ENCODE results near the gene KRT75.
A peak's percentile ranks its signal among the peaks of the same experiment; 100 is the strongest.

KRT75 gene

DNA sequence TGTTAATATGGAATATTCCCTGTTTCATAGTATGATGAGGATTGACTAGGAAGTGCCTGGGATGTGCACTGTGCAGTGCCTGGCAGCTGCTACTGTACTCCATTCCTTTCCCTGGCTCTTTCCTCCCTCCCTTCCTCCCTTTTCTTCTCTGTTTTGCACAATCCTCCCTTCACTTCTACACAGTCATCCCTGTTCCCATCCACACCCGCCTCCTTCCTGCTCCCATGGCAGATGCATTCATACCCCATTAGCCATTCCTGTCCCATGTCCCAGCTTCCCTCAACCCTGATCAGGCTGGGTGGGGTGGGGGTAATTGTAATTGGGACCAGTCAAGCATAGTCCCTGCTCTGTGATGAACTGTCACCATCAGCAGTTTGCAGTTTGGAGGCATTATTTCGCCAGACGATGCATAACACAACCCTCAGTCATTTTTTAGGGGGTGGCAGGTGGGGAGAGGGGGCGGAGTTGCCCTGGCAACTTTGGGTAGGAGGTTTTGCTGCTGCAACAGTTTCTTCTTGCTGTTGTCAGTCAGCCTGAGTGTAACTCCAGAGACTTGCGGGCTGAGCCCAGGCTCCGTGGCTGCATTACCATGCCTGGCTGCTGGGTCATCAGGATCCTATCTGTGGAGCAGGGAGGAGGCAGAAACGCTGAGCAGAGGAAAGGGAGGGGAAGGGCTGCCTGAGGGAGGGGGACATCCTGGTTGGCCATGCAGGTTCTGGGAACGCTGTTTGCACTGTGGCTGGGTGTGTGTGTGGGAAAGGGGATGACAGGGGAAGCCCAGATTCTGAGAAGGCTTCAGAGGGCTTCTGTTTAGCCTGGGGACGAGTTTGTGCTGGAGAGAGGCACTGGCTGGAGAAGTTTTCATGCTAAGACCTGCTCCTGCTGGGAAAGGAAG lies 44.6 kb downstream of the KRT75 start:
- DNase-seq, result no peak

GRCh38 chr12:52387859-52388258 lies 46.3 kb downstream of the KRT75 start:
- DNase-seq, result no peak

DNA sequence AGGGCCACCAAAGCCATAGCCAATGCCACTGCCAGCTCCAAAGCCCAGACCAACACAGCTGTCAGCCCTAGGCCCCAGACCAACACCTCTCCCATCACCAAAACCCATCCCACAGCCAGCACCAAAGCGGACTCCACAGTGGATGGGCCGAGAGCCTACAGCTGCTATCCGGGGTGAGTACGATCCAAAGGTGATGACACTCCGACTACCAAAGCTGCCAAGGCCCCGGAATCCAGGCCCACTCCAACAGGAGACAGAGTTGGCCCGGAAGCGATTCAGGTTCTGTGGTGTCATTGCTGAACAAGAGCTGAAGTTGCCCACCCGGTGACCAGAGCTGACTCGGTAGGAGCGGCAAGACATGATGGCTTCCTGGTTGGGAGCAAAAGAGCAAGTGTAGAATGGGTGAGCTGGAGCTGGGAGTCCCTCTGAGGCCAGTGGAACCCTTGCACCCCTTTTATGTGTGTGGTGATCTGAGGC lies 48.9 kb downstream of the KRT75 start, which contains the start of gene KRT84:
Gene KRT84, minus strand, starts transcription at position 427 of the 477 bp plus-strand sequence. Its CDS starts 67 bp downstream, at position 360.
- no peak for DNase-seq

DNA sequence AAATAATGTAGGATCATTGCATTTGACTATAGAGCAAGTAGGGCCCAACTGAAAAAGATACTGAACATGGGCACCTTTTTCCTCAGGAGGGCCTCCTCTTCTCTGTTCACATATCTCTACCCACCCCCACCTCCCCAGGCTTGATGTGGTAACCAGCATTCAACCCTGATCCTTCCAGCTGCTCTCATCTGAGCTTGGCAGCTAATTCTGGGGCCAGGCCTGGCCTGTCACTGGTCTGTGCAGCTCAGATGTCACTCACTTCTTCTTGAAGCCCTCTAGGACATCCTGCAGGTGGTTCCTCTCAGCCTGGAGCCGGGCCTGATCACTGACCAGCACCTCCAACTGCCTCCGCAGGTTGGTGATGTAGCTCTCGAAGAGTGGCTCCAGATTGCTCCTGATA lies 50.8 kb downstream of the KRT75 start:
- no peak for DNase-seq

DNA sequence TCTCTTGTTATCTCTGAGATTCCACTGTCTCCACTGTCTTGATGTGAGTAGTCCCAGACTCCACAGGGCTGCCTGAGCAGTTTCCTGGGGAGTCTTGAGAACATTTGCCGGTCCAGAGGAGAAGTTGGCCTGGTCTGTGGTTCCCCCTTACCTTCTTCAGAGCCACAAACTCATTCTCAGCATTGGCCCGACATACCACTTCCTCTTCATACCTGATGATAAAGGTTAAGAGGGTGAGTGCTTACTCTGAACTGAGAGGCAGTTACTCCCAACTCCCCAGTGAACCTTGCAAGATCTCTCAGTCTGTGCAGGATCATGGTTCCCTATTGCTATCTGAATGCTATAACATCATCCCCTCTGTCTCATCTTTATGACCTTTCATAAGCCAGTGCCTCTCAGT lies 51.3 kb downstream of the KRT75 start:
- no peak for DNase-seq

GRCh38 chr12:52381206-52381605 lies 53.0 kb downstream of the KRT75 start:
- DNase-seq, result no peak

DNA sequence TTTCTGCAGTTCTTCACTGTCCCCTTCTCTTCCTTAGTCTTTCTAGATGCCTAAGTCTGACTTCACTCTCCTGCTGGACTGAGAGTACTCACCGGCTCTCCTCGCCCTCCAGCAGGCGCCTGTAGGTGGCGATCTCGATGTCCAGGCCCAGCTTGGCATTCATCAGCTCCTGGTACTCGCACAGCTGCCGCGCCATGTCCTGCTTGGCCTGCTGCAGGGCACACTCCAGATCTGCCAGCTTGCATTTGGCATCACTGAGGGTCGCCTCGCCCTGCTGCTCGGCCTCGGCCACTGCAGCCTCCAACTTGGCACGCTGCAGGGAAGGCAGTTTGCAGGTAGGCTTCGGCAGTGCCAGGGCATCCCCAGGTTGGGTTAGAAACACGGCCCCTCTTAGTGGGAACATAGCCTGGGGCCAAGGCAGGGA lies 53.9 kb downstream of the KRT75 start:
- DNase-seq, result peak; percentile 57

DNA sequence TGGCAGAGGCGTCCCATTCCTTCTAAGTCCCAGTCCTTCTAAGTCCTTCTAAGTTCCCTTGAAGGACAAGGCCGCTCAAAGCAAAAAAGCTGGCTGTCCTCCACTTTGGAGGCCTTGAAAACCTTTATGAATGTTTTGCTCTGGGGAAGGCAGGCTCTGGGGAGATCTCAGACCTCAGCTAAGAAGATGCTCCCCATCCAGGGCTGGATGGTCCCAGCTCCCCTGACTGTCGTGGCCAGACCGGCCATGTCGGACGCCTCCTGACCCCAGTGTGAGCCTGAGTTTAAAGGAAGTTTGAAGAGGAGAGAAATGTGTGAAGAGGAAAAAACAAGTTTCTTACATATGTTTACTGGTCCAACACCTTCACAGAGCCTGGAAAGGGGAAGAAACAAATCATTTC lies 54.6 kb downstream of the KRT75 start:
- DNase-seq, result no peak

- DNase-seq, result no peak
Observed at GRCh38 chr12:52378091-52378490, 56.1 kb downstream of the KRT75 start.

DNA sequence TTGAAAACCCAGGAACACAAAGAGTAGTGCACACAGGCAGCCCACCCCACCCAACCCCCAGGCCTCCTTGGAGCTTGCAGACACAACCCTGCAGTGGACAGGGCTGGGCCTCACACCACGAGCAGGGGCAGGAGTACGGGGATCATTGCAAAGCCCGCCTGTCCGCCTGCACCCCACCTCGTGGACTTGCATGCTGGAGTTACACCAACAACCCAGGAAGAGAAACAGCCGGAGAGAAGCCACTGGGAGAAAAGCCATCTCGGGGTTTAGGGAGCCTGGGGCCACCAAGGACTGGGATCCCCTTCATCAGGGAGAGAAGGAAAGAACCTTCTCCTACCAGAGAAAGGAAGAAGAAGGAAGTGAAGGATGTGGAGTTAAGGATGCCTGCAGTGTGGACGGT lies 56.9 kb downstream of the KRT75 start:
- DNase-seq, result no peak

All from NCI-H774 (cell line).